ENCODE data around the gene UNC5B.

Gene UNC5B

DNA sequence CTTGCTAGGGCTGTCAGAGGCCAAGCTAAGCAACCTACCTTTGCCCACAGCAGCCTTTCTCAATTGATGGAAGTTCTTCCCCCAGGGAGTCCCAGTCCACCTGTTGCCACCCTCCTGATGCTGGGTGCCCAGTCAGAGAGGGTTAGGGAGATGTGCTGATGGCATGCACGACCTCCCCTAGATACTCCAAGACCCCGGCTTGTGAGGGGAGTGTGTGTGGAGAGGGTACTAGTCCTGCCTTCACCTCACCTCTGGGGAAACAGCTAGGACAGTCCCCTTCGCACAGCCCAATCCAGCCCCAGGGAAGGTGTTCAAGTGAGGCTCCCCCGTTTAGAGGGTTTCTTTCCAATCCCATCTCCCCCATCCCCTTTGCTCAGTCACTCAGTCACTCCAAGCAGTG is 1.3 kb upstream of the UNC5B start:
- TF ChIP-seq, protein P1, sequence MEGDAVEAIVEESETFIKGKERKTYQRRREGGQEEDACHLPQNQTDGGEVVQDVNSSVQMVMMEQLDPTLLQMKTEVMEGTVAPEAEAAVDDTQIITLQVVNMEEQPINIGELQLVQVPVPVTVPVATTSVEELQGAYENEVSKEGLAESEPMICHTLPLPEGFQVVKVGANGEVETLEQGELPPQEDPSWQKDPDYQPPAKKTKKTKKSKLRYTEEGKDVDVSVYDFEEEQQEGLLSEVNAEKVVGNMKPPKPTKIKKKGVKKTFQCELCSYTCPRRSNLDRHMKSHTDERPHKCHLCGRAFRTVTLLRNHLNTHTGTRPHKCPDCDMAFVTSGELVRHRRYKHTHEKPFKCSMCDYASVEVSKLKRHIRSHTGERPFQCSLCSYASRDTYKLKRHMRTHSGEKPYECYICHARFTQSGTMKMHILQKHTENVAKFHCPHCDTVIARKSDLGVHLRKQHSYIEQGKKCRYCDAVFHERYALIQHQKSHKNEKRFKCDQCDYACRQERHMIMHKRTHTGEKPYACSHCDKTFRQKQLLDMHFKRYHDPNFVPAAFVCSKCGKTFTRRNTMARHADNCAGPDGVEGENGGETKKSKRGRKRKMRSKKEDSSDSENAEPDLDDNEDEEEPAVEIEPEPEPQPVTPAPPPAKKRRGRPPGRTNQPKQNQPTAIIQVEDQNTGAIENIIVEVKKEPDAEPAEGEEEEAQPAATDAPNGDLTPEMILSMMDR (IDR thresholded peaks at IDR 0.05; ENCODE audit: control insufficient read depth, insufficient read depth, low read depth, low read length, missing control alignments): no peak
- no peak overlapping the region for H3K4me3 ChIP-seq (ENCODE audit: control insufficient read depth, low read depth, low read length)
- DNase-seq (ENCODE audit: low read depth): no peak

DNA sequence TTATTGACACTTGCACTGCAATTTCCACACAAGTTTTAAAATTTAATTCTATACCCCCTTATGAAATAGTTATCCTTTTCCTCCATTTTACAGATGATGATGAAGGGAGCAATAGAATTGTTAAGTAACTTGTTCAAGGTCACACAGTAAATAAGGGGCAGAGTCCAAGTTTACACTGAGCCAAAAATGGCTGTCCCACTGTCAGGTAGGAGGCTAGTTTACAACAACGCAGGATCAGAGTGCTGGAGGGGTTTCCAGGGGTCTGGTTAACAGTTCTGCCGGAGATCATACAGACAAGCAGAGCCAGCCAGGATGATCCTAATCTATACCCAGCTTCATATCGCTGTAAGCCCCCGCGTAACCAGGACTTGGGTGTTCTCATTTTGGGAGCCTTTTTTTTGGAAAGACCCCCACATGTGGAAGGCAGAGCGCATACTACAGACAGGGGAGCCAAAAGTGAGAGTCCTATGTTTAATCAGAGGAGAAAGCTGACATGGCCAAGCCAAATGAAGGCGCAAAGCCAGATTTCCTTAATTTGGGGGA is 524 bp upstream of the UNC5B start:
- no peak for DNase-seq (ENCODE audit: low read depth)
- TF ChIP-seq, protein P1 (IDR thresholded peaks at IDR 0.05; ENCODE audit: control insufficient read depth, insufficient read depth, low read depth, low read length, missing control alignments): no peak
- H3K4me3 ChIP-seq (ENCODE audit: control insufficient read depth, low read depth, low read length): peak overlapping the region; percentile 46

DNA sequence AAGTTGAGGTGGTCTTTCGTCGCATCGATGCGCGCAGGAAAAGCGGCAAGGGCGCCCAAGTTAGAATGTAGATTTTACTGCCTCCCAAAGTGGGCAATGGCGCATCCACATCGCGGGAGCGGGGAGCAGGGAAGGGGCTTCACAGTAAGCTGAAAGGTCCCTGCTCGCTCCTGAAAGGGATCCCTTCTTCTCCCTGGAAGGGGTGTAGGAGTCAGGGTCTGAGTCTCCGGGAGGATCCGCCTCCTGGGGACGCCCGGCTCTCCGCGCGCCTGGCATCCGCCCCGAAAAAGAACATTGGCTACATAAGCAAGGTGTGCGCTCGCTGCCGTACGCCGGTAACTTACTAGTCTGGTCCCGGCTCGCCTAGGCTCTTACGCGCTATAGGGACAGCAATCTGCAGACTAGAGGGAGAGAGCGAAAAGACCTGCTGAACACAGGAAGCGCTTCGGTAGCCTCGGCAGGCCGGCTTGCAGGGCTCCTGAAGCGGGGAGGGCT is 804 bp downstream of the UNC5B start:
- TF ChIP-seq, protein P1 (IDR thresholded peaks at IDR 0.05; ENCODE audit: control insufficient read depth, insufficient read depth, low read depth, low read length, missing control alignments): no peak

DNA sequence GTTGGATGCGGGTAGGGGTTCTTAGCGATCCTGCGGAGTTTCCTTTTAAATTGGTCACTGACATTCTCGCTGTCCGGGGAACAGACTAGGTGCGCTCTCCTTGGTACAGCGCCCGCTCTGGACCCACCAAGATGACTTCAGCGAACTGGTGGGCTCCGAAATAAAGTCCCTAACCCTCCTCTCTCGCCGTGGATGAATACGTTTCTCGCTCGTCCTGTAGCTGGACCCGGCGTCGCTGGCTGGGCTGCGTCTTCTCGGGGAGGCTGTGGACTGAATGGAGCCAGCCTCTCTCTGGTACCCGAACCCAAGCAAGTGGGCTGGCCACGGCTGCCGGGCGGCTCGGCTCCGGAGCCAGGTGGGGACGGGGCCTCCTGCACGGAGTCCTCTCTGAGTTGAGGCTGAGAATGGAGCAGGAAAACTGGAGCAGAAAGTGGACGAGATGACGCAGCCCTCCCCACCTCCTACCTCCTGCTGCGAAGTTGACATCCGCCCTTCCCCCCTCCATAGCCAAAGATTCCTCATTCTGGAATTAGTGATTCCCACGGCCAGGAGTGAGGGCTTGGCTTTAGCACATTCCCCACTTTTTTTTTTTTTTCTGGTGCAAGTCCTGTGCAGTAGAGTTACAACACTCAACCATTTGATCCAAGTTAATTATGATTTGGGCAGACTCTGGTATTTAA is 1.5 kb downstream of the UNC5B start:
- peak overlapping the region; percentile 62 for H3K4me3 ChIP-seq (ENCODE audit: control insufficient read depth, low read depth, low read length)
- TF ChIP-seq, protein P1 (IDR thresholded peaks at IDR 0.05; ENCODE audit: control insufficient read depth, insufficient read depth, low read depth, low read length, missing control alignments): no peak
- peak; percentile 82 for DNase-seq (ENCODE audit: low read depth)

More for the DNA sequence above, 804 bp downstream of the UNC5B start:
- DNase-seq (ENCODE audit: low read depth): peak; percentile 57
- peak overlapping the region; percentile 62 for H3K4me3 ChIP-seq (ENCODE audit: control insufficient read depth, low read depth, low read length)

DNA sequence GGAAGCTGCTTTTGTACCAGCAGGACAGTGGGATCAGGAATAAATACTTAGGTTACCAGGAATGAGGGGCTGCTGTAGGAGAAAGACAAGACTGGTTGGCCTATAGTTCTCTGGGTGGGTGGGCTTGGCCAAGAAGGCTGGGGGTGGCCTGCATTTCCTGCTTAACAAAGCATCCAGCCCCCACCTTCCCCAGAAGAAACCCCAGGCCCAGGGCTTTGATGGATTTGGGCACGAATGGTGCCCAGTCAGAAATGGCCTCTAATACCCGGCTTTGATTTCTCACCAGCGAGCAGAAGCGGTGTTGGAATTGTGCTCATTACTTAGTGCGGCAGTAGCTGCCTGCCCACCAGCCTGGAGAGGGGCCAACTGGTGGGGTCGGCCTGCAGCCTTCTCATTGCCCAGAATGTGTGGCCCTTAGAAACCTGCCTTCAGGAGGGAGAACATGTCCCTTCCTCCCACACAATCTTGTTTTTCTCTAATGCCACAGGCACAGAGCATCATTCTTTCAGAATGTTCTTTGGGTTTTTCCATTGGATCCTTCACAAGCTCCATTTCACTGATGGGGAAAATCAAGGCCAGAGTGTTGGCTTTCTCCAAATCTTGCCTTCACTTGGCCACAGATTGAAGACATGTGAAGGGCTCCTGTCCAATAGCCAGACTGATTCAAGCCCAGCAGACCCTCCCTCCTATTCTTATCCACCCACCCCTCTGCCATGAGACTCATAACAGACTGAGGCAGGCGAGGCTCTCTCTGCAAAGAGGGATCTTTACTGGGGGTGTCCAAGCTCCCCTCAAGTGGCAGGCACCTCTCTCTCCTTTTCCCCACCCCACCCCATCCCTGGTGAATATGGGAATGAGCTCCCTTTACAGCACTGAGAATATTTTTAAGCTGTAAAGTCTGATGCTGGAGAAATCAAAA is 2.5 kb downstream of the UNC5B start:
- peak overlapping the region; percentile 62 for H3K4me3 ChIP-seq (ENCODE audit: control insufficient read depth, low read depth, low read length)
- TF ChIP-seq, protein P1 (IDR thresholded peaks at IDR 0.05; ENCODE audit: control insufficient read depth, insufficient read depth, low read depth, low read length, missing control alignments): no peak

DNA sequence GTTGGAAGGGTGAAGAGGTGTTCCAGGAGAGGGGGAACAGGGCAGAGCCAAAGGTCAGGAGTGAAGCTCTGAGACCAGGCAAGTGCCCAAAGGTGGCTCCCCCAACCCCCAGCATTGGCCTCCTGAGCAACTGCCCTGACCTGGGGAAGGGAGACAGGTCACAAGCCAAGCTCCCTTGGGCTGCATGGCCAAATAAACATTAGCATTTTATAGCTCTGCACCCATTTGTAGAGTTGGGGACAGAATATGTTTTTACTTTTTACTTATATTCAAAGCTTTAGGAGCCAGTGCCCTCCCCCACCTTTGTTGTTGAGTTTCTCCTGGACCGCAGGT is 4.0 kb downstream of the UNC5B start:
- peak overlapping the region; percentile 53; the same call in 1 of the 2 replicates for H3K4me3 ChIP-seq (ENCODE audit: control insufficient read depth, low read depth, low read length)

More for the DNA sequence above, 2.5 kb downstream of the UNC5B start:
- no peak for DNase-seq (ENCODE audit: low read depth)

More for the DNA sequence above, 4.0 kb downstream of the UNC5B start:
- DNase-seq (ENCODE audit: low read depth): no peak
- TF ChIP-seq, protein P1 (IDR thresholded peaks at IDR 0.05; ENCODE audit: control insufficient read depth, insufficient read depth, low read depth, low read length, missing control alignments): no peak
